Osteoblast (primary cell): ENCODE results near the gene CTRB2. TPM values are rescaled to one million over a fixed set of nuclear protein-coding genes. Genes with fewer than 3 reads are reported as not detected.
A peak's percentile ranks its signal among the peaks of the same experiment; 100 is the strongest.

ENCODE experiments used
- DNase-seq: peaks from one replicate; pipeline ENCODE4 v3.0.0; 2011; ENCODE audit warnings: low spot score, mixed read lengths; ENCODE audit not compliant: insufficient read length; ENCODE audit errors: missing footprints
- H2AFZ ChIP-seq: 2 replicates; pipeline ENCODE4 v1.6.0; 2011; ENCODE audit warnings: mild to moderate bottlenecking, low read length
- H3K27ac ChIP-seq: 2 replicates; pipeline ENCODE4 v1.5.1; 2011; ENCODE audit warnings: mild to moderate bottlenecking, low read depth, low read length, moderate library complexity
- H3K27me3 ChIP-seq: 2 replicates; pipeline ENCODE4 v1.6.0; 2012; ENCODE audit warnings: mild to moderate bottlenecking, control low read depth, inconsistent platforms, low read length, moderate library complexity; ENCODE audit not compliant: insufficient read depth
- H3K36me3 ChIP-seq: 2 replicates; pipeline ENCODE4 v1.5.1; 2011; ENCODE audit warnings: mild to moderate bottlenecking, low read length, control low read depth, moderate library complexity; ENCODE audit not compliant: insufficient read depth
- H3K4me1 ChIP-seq: 2 replicates; pipeline ENCODE4 v1.5.1; 2011; ENCODE audit warnings: mild to moderate bottlenecking, low read length, control low read depth, moderate library complexity; ENCODE audit not compliant: insufficient read depth
- H3K4me2 ChIP-seq: 2 replicates; pipeline ENCODE4 v1.6.0; 2011; ENCODE audit warnings: mild to moderate bottlenecking, low read length; ENCODE audit not compliant: insufficient read depth
- H3K4me3 ChIP-seq: fragments of 200-600 bp; sonication (generic); 3 replicates; pipeline ENCODE4 v1.5.1; 2012; ENCODE audit warnings: mild to moderate bottlenecking, low read length, inconsistent platforms; ENCODE audit not compliant: insufficient read depth
- H3K79me2 ChIP-seq: 2 replicates; pipeline ENCODE4 v1.6.0; 2012; ENCODE audit warnings: mild to moderate bottlenecking, low read length, control low read depth, inconsistent platforms; ENCODE audit not compliant: insufficient read depth
- H3K9me3 ChIP-seq: 2 replicates; pipeline ENCODE4 v1.5.1; 2011; ENCODE audit warnings: low read depth, low read length, control low read depth
- H4K20me1 ChIP-seq: 2 replicates; pipeline ENCODE4 v1.6.0; 2012; ENCODE audit warnings: mild to moderate bottlenecking, low read length, control low read depth; ENCODE audit not compliant: insufficient read depth
- total RNA-seq: library from RNA; depleted of rRNA; stranded (reverse); fragments of >200 nt; gene quantifications from 2 replicates; pipeline ENCODE4 v1.2.3, GENCODE V29; 2012
- TF ChIP-seq, protein P1 (sequence below): IDR thresholded peaks from 2 replicates; pipeline ENCODE4 v1.5.1; 2011; ENCODE audit warnings: mild to moderate bottlenecking, low read depth, low read length, moderate library complexity; ENCODE audit errors: extremely low read depth

Gene CTRB2
- total RNA-seq = not detected in 2 replicates

DNA sequence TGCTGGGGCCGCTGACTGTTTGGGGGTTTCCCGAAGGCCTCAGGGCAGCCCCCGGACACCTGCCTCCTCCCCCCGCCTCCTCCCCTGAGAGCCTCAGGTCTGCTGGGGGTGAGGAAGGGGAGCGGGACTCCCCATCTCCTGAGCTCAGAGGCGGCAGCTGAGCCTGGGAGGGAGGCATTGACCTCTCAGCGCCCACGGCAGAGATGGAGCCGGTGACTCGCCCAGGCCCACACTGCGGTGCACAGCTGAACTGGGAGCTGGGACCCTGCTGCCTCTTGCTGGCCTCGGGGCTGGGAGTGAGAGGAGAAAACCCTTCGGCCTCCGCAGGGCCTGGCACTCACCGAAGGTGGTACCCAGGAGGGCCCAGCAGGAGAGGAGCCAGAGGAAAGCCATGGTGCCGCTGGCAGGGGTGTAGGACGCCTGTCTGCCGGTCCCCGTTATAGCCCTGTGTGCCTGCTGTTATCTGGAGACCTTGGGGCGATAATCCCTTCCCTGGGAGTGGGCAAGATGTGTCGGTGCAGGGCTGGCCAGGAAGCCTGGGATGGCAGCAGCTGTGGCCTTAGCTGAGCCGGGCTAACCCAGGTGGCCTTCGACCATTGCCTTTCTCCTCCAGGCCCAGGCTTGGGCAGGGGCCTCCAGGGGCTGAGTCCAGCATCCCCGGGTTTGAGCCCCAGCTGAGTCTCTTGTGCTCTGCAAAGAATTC is at the start of gene CTRB2:
Gene CTRB2, minus strand, starts transcription at position 413 of the 703 bp plus-strand sequence. Its CDS starts 20 bp downstream, at position 393.
- Histone ChIP-seq H3K9me3 (no peaks in the 10 kb centered on the region), H3K27me3 (no peaks in the 10 kb centered on the region), H4K20me1 (no peaks in the 10 kb centered on the region), H3K36me3 (no peaks in the 10 kb centered on the region), H3K27ac (no peak within 1 kb of the TSS), H2AFZ (no peak within 1 kb of the TSS), H3K4me3 (no peak within 1 kb of the TSS), H3K79me2 (no peaks in the 10 kb centered on the region), H3K4me2 (no peak within 1 kb of the TSS), H3K4me1 (no peaks in the 10 kb centered on the region)
- TF ChIP-seq, protein P1, sequence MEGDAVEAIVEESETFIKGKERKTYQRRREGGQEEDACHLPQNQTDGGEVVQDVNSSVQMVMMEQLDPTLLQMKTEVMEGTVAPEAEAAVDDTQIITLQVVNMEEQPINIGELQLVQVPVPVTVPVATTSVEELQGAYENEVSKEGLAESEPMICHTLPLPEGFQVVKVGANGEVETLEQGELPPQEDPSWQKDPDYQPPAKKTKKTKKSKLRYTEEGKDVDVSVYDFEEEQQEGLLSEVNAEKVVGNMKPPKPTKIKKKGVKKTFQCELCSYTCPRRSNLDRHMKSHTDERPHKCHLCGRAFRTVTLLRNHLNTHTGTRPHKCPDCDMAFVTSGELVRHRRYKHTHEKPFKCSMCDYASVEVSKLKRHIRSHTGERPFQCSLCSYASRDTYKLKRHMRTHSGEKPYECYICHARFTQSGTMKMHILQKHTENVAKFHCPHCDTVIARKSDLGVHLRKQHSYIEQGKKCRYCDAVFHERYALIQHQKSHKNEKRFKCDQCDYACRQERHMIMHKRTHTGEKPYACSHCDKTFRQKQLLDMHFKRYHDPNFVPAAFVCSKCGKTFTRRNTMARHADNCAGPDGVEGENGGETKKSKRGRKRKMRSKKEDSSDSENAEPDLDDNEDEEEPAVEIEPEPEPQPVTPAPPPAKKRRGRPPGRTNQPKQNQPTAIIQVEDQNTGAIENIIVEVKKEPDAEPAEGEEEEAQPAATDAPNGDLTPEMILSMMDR = no peak
- DNase-seq = peak; percentile 59

DNA sequence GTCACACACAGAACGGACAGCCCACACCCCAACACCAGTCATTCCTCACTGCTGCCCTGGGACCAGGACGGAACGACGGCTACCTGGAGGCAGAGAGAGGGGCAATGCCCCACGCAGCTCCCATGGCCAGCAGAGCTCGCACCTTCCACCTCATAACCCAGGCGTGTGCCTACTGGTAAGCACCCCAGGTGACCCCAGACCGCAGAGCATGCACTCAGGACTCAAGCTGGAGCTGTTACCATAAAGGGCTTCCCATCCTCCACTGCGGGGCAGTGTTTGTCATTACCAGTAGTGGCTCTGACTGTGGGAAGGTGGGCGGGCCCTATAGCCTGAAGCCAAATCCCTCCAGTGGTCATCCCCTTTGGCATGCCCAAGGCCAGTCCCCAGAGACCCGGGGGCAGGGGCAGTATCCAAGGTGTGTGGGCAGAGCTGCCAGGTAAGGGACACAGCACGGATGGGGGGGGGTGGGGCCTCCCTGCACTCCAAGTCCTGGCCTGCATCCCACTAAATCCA is 49.2 kb upstream of the CTRB2 start:
- Histone ChIP-seq H3K27ac (peak overlapping the region; percentile 79), H2AFZ (no peak overlapping the region), H3K4me3 (no peak overlapping the region), H3K4me2 (peak overlapping the region; percentile 51), H3K36me3 (peaks cover 3% of the 10 kb centered on the region), H3K4me1 (peaks cover 62% of the 10 kb centered on the region), H3K9me3 (no peaks in the 10 kb centered on the region), H3K79me2 (peaks cover 94% of the 10 kb centered on the region), H3K27me3 (no peaks in the 10 kb centered on the region), H4K20me1 (peaks cover 82% of the 10 kb centered on the region)
- DNase-seq = peak; percentile 97
- TF ChIP-seq, protein P1 = no peak

DNA sequence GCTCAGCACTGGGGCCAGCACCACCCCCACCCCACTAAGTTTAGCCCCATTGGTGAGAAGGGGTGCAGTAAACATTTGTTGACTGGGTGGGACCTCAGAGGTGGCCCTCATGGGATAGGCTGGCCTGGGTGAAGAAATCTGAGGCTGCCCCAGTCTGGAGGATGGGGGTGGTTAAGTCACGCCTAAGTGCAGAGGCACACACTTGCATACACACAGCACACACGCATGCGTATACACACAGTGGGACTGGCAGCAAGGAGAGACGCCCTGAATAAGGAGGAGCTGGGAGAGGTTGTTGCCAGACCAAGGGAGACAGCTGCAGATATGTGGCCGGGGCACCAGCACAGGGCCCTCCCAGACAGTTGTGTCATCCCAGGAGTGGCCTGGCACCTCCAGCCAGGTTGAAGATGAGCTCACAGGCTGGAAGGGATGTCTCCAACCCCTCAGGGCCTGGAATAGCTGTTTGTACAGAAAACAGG is 47.4 kb upstream of the CTRB2 start:
- Histone ChIP-seq H3K4me2 (peak overlapping the region; percentile 69), H3K9me3 (no peaks in the 10 kb centered on the region), H3K79me2 (peaks cover 95% of the 10 kb centered on the region), H4K20me1 (peaks cover 83% of the 10 kb centered on the region), H3K36me3 (no peaks in the 10 kb centered on the region), H3K4me3 (peak overlapping the region; percentile 1), H3K27me3 (no peaks in the 10 kb centered on the region), H2AFZ (no peak overlapping the region), H3K27ac (peak overlapping the region; percentile 87), H3K4me1 (peaks cover 71% of the 10 kb centered on the region)
- peak; percentile 98 for DNase-seq
- TF ChIP-seq, protein P1 = no peak
